IMR-90 (cell line): ENCODE results near the gene LARP7. TPM values are rescaled to one million over a fixed set of nuclear protein-coding genes. Genes with fewer than 3 reads are reported as not detected.
A peak's percentile ranks its signal among the peaks of the same experiment; 100 is the strongest.

ENCODE experiments used
- ATAC-seq: fragments of 200-7000 bp; cut with Tn5 transposase; 2 replicates; pipeline ENCODE4 v1.9.1; 2020; ENCODE audit warnings: low read depth, mild to moderate bottlenecking, moderate library complexity
- BruUV-seq: library from RNA; stranded (reverse); fragments of 400-500 nt; replicated peaks from 2 replicates; lab custom pipeline; 2021; lab: Mats Ljungman, UMichigan
- CTCF ChIA-PET: fragments of 300-600 bp; formaldehyde crosslinking; extraction: SDS; loops from one replicate; lab custom pipeline; 2021; ENCODE audit warnings: antibody characterized with exemption; lab: Yijun Ruan, JAX
- POLR2A ChIA-PET: fragments of 300-600 bp; sonication (Branson Sonifier 250); formaldehyde crosslinking; loops from one replicate; lab custom pipeline; 2022; ENCODE audit warnings: antibody characterized with exemption; ENCODE audit not compliant: unreplicated experiment; lab: Charles Lee
- DNase-seq: peaks from one replicate; pipeline ENCODE4 v3.0.0; 2013
- H2AFZ ChIP-seq: replicated peaks from 2 replicates; pipeline ENCODE3; 2013; ENCODE audit warnings: low read length, mild to moderate bottlenecking; ENCODE audit not compliant: poor library complexity
- H2AK5ac ChIP-seq: 2 replicates; pipeline ENCODE4 v1.6.1; 2013; ENCODE audit warnings: low read depth, low read length, inconsistent platforms
- H2AK9ac ChIP-seq: replicated peaks from 2 replicates; pipeline ENCODE3; 2013; ENCODE audit warnings: mild to moderate bottlenecking, low read depth, low read length, moderate library complexity; ENCODE audit not compliant: poor library complexity
- H2BK120ac ChIP-seq: 2 replicates; pipeline ENCODE4 v1.6.1; 2013; ENCODE audit warnings: low read depth, low read length, inconsistent platforms
- H2BK15ac ChIP-seq: 3 replicates; pipeline ENCODE4 v1.6.1; 2013; ENCODE audit warnings: low read depth, low read length, inconsistent platforms
- H2BK20ac ChIP-seq: 2 replicates; pipeline ENCODE4 v1.6.1; 2013; ENCODE audit warnings: low read depth, mild to moderate bottlenecking, inconsistent platforms, low read length, moderate library complexity
- H2BK5ac ChIP-seq: 2 replicates; pipeline ENCODE4 v1.6.1; 2013; ENCODE audit warnings: mild to moderate bottlenecking, low read depth, low read length, inconsistent platforms; ENCODE audit not compliant: poor library complexity, severe bottlenecking
- H3K14ac ChIP-seq: replicated peaks from 2 replicates; pipeline ENCODE4 v1.6.1; 2013; ENCODE audit warnings: low read depth, low read length, inconsistent platforms
- H3K18ac ChIP-seq: 2 replicates; pipeline ENCODE4 v1.6.1; 2013; ENCODE audit warnings: low read depth, low read length, control low read depth
- H3K23ac ChIP-seq: 2 replicates; pipeline ENCODE4 v1.6.1; 2013; ENCODE audit warnings: low read depth, low read length, inconsistent platforms
- H3K27ac ChIP-seq: 2 replicates; pipeline ENCODE4 v1.5.1; 2013; ENCODE audit warnings: mild to moderate bottlenecking, control low read depth, low read length; ENCODE audit not compliant: insufficient read depth
- H3K27me3 ChIP-seq: 2 replicates; pipeline ENCODE4 v1.6.1; 2013; ENCODE audit warnings: low read length; ENCODE audit not compliant: control insufficient read depth, insufficient read depth
- H3K36me3 ChIP-seq: 2 replicates; pipeline ENCODE4 v1.6.1; 2013; ENCODE audit warnings: low read length, mixed read lengths; ENCODE audit not compliant: control insufficient read depth, insufficient read depth
- H3K4ac ChIP-seq: 2 replicates; pipeline ENCODE4 v1.6.1; 2013; ENCODE audit warnings: low read depth, low read length, inconsistent platforms
- H3K4me1 ChIP-seq: 2 replicates; pipeline ENCODE4 v1.6.1; 2013; ENCODE audit warnings: low read length, mixed read lengths; ENCODE audit not compliant: control insufficient read depth, insufficient read depth
- H3K4me2 ChIP-seq: 2 replicates; pipeline ENCODE4 v1.6.1; 2013; ENCODE audit warnings: low read depth, mild to moderate bottlenecking, control low read depth, low read length, moderate library complexity
- H3K4me3 ChIP-seq: 2 replicates; pipeline ENCODE4 v1.5.1; 2013; ENCODE audit warnings: low read depth, mild to moderate bottlenecking, control low read depth, low read length, moderate library complexity; ENCODE audit not compliant: insufficient read depth
- H3K56ac ChIP-seq: 2 replicates; pipeline ENCODE4 v1.6.1; 2013; ENCODE audit warnings: low read length, inconsistent platforms; ENCODE audit not compliant: insufficient read depth; ENCODE audit errors: extremely low read depth
- H3K79me1 ChIP-seq, 2 experiments: 2 replicates each; pipeline ENCODE4 v1.6.1; 2013; ENCODE audit warnings: low read length in 2 of 2, inconsistent platforms in 1 of 2, low read depth in 1 of 2
- H3K9ac ChIP-seq: 2 replicates; pipeline ENCODE4 v1.6.1; 2013; ENCODE audit warnings: low read depth, low read length, control low read depth
- H3K9me1 ChIP-seq: 2 replicates; pipeline ENCODE4 v1.6.1; 2013; ENCODE audit warnings: low read length, inconsistent platforms; ENCODE audit not compliant: insufficient read depth
- H3K9me3 ChIP-seq: 2 replicates; pipeline ENCODE4 v1.6.1; 2013; ENCODE audit warnings: low read length; ENCODE audit not compliant: control insufficient read depth, insufficient read depth
- H4K20me1 ChIP-seq: 2 replicates; pipeline ENCODE4 v1.6.1; 2013; ENCODE audit warnings: low read length, inconsistent platforms; ENCODE audit not compliant: insufficient read depth
- H4K5ac ChIP-seq: 2 replicates; pipeline ENCODE4 v1.6.1; 2013; ENCODE audit warnings: mild to moderate bottlenecking, low read depth, low read length, control low read depth
- H4K8ac ChIP-seq, 2 experiments: 2 replicates each; pipeline ENCODE4 v1.6.1; 2013; ENCODE audit warnings: low read depth in 2 of 2, low read length in 2 of 2, control low read depth in 1 of 2, inconsistent platforms in 1 of 2
- H4K91ac ChIP-seq: 2 replicates; pipeline ENCODE4 v1.6.1; 2013; ENCODE audit warnings: low read depth, low read length, inconsistent platforms; ENCODE audit not compliant: insufficient read depth
- CEBPB ChIP-seq: IDR thresholded peaks from 2 replicates; pipeline ENCODE4 v1.6.1; 2012; ENCODE audit warnings: low read depth, low read length, improper control_type of control experiment
- WGBS, 2 experiments: methylation state at CpG; one replicate each; pipeline versions ENCODE4 v1.1.5 to v1.1.7; 2013; ENCODE audit warnings: missing lambda C conversion rate in 2 of 2; ENCODE audit not compliant: insufficient read length in 1 of 2; ENCODE audit errors: extremely low coverage in 2 of 2; 5-methylcytosine and 5-hydroxymethylcytosine counted together
- dilution Hi-C: fragments of 300-500 bp; cut with HindIII; formaldehyde crosslinking; loops from one replicate; pipeline ENCODE4 v1.14.3; 2018; ENCODE audit warnings: low sequenced_read_pairs; ENCODE audit not compliant: unreplicated experiment
- in situ Hi-C: fragments of 300-500 bp; cut with MboI; formaldehyde crosslinking; loops from 3 replicates; pipeline ENCODE4 v1.14.3; 2019; ENCODE audit warnings: low sequenced_read_pairs, inconsistent platforms, mixed read lengths
- intact Hi-C: fragments of 100-400 bp; cut with micrococcal nuclease; formaldehyde crosslinking; loops from 2 replicates; pipeline ENCODE4 v1.10.0; 2022
- polyA plus RNA-seq, 3 experiments: library from polyadenylated mRNA; depleted of rRNA; stranded (reverse); fragments of >200 nt; gene quantifications; 2 replicates each; pipeline ENCODE4 v1.2.3, GENCODE V29; 2012; ENCODE audit warnings: low replicate concordance in 1 of 3
- total RNA-seq: library from RNA; depleted of rRNA; stranded (reverse); fragments of >200 nt; gene quantifications from 2 replicates; pipeline ENCODE4 v1.2.3, GENCODE V29; 2012
- TF ChIP-seq, protein P1 (sequence below): conservative IDR thresholded peaks from 2 replicates; pipeline ENCODE4 v1.5.1; 2012; ENCODE audit warnings: mild to moderate bottlenecking, low read depth, low read length, improper control_type of control experiment

LARP7 gene
- total and polyA plus RNA-seq, 2 of the 4 experiments (the other 2 are of a cell fraction): 5.9 to 15.3 TPM

DNA sequence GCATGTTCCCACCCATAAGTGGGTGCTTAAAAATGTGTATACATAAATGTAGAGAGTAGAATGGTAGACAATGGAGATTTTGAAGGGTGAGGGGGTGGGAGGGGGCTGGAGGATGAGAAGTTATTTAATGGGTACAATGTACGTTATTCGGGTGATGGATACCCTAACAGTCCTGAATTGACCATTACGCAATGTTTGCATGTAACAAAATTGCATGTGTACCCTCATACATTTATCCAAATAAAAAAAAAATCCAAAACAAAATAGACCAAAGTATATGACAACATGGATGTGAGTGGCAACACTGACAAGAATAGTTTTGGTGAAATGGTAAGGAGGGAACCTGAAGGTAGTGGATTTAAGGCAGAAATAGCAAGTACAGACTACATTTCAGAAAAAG is 63.7 kb downstream of the LARP7 start:
- ATAC-seq (no peak), DNase-seq (no peak)
- Histone ChIP-seq H4K20me1 (no peaks in the 10 kb centered on the region), H3K36me3 (no peaks in the 10 kb centered on the region), H2AK9ac (no peak overlapping the region), H2BK20ac (no peak overlapping the region), H4K8ac (no peak overlapping the region), H2BK5ac (no peak overlapping the region), H3K27ac (no peak overlapping the region), H3K4me1 (no peaks in the 10 kb centered on the region), H4K5ac (no peak overlapping the region), H2AK5ac (no peak overlapping the region), H3K79me1 (no peaks in the 10 kb centered on the region), H3K27me3 (peaks cover 10% of the 10 kb centered on the region), H3K9me3 (no peaks in the 10 kb centered on the region), H3K4me3 (no peak overlapping the region), H3K9ac (no peak overlapping the region), H3K56ac (no peak overlapping the region), H2BK15ac (no peak overlapping the region), H4K91ac (no peak overlapping the region), H2AFZ (no peak overlapping the region), H3K4ac (no peak overlapping the region), H3K23ac (no peak overlapping the region), H3K14ac (no peak overlapping the region), H3K9me1 (no peaks in the 10 kb centered on the region), H2BK120ac (no peak overlapping the region), H3K18ac (no peak overlapping the region), H3K4me2 (no peak overlapping the region)
- ChIA-PET POLR2A (no interaction called here), CTCF (no interaction called here)
- no TSS peak for BruUV-seq
- WGBS, 2 experiments: no CpG with 5 or more reads among the region's 3 CpGs
- intact Hi-C loops: no loop called here
- peak; percentile 72 for TF ChIP-seq CEBPB
- TF ChIP-seq, protein P1, sequence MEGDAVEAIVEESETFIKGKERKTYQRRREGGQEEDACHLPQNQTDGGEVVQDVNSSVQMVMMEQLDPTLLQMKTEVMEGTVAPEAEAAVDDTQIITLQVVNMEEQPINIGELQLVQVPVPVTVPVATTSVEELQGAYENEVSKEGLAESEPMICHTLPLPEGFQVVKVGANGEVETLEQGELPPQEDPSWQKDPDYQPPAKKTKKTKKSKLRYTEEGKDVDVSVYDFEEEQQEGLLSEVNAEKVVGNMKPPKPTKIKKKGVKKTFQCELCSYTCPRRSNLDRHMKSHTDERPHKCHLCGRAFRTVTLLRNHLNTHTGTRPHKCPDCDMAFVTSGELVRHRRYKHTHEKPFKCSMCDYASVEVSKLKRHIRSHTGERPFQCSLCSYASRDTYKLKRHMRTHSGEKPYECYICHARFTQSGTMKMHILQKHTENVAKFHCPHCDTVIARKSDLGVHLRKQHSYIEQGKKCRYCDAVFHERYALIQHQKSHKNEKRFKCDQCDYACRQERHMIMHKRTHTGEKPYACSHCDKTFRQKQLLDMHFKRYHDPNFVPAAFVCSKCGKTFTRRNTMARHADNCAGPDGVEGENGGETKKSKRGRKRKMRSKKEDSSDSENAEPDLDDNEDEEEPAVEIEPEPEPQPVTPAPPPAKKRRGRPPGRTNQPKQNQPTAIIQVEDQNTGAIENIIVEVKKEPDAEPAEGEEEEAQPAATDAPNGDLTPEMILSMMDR: no peak
- in situ Hi-C loops: no loop called here
- dilution Hi-C loops: no loop called here
